Measurements from ENCODE around the gene POU3F1. TPM values are rescaled to one million over a fixed set of nuclear protein-coding genes. Genes with fewer than 3 reads are reported as not detected.

The POU3F1 gene
- total and polyA plus RNA-seq, 10 of the 15 experiments (the other 5 are each of a cell fraction or from before 2014, with no cell fraction given), result 0.04 to 0.53 (median 0.10) TPM; not detected in 3

DNA sequence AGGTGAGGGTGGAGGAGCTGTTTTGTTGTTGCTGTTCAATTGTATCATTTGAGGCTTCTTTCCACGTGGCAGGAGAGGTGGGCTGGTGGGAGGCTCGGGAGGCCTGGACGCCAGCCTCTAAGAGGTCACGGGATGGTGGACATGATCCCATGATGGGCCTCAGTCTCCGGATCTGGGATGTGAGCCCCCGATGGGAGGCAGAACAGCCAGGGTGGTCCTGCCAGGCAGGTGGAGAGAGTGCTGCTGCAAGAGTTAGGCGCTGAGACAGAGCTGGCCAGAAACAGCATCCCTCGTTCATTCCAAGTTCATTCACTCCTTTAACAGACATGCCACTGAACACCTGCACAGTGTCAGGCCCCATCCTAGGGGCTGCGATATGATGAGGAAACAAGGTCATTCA is 41.1 kb upstream of the POU3F1 start:
- ChIA-PET SMC1A (ENCODE audit: uncharacterized antibody, unreplicated experiment) (interaction anchor here (1.6 to 1.7 kb wide), 2 partner anchors 16 to 20 kb away, joined by 3 to 5 read pairs; no protein-coding TSS in a partner anchor), CTCF (interaction anchor here (0.9 to 3.5 kb wide), 3 partner anchors 16 to 500 kb away, joined by 3 to 10 read pairs (median 3); no protein-coding TSS in a partner anchor), RAD21 (ENCODE audit: unreplicated experiment) (interaction anchor here (1.1 kb wide), 1 partner anchor 15 kb away, joined by 4 read pairs; no protein-coding TSS in a partner anchor), POLR2A (interaction anchor here (1.2 kb wide), 1 partner anchor 10 kb away, joined by 3 read pairs; no protein-coding TSS in a partner anchor)
- Histone ChIP-seq H4K20me1 (ENCODE audit: control insufficient read depth, insufficient read depth) (no peaks in the 10 kb centered on the region), H3K27ac (ENCODE audit: control insufficient read depth, insufficient read depth) (no peak overlapping the region), H3K27me3 (replicated peaks in 1 of 2; ENCODE audit: control insufficient read depth in 2 of 2, insufficient read depth in 2 of 2, low read length in 1 of 2) (no peaks in the 10 kb centered on the region), H3K4me3 (no peak overlapping the region), H3K9me3 (replicated peaks; ENCODE audit: control insufficient read depth, insufficient read depth, low read length) (no peaks in the 10 kb centered on the region), H3K9ac (ENCODE audit: control insufficient read depth, insufficient read depth, low read length) (no peak overlapping the region), H3K4me1 (ENCODE audit: control insufficient read depth, insufficient read depth, low read length) (no peaks in the 10 kb centered on the region), H2AFZ (ENCODE audit: control insufficient read depth, low read depth, low read length) (no peak overlapping the region), H3K79me2 (ENCODE audit: control insufficient read depth, insufficient read depth, low read length) (no peaks in the 10 kb centered on the region), H3K36me3 (ENCODE audit: control insufficient read depth in 2 of 2, insufficient read depth in 2 of 2, low read length in 1 of 2) (no peaks in the 10 kb centered on the region), H3K4me2 (ENCODE audit: control insufficient read depth, insufficient read depth) (no peak overlapping the region)
- intact Hi-C loops (cut with micrococcal nuclease; ENCODE audit: unreplicated experiment) (no loop called here), in situ Hi-C loops (cut with MboI) (no loop called here)
- TF ChIP-seq POLR2A (IDR thresholded peaks at IDR 0.05; ENCODE audit: low read depth, low read length), result no peak
- TF ChIP-seq PAX8 (IDR thresholded peaks at IDR 0.05), result no peak
- no peak for TF ChIP-seq NFYB (IDR thresholded peaks at IDR 0.05; ENCODE audit: insufficient read depth, low read depth, low read length)
- TF ChIP-seq SPI1 (IDR thresholded peaks at IDR 0.05; ENCODE audit: borderline replicate concordance, insufficient read depth, low read depth, low read length), result no peak
- no peak for TF ChIP-seq TARDBP (IDR thresholded peaks at IDR 0.05; ENCODE audit: borderline replicate concordance)
- TF ChIP-seq ZNF622 (IDR thresholded peaks at IDR 0.05), result no peak
- TF ChIP-seq CREB1 (IDR thresholded peaks at IDR 0.05; ENCODE audit: low read depth), result no peak
- no peak for TF ChIP-seq TCF7 (IDR thresholded peaks at IDR 0.05; ENCODE audit: borderline replicate concordance)
- TF ChIP-seq ATF3 (IDR thresholded peaks at IDR 0.05; ENCODE audit: borderline replicate concordance, extremely low read depth, low read depth, low read length), result no peak
- TF ChIP-seq SREBF1 (IDR thresholded peaks at IDR 0.05; ENCODE audit: low read length), result no peak
- TF ChIP-seq SIX5 (IDR thresholded peaks at IDR 0.05; ENCODE audit: low read depth, low read length, severe bottlenecking), result no peak
- no peak for TF ChIP-seq IKZF2 (IDR thresholded peaks at IDR 0.05)
- no peak for TF ChIP-seq MXI1 (IDR thresholded peaks at IDR 0.05; ENCODE audit: low read depth, low read length)
- TF ChIP-seq ZZZ3 (IDR thresholded peaks at IDR 0.05; ENCODE audit: control insufficient read depth, insufficient read length, low read depth), result no peak
- TF ChIP-seq, protein P1, sequence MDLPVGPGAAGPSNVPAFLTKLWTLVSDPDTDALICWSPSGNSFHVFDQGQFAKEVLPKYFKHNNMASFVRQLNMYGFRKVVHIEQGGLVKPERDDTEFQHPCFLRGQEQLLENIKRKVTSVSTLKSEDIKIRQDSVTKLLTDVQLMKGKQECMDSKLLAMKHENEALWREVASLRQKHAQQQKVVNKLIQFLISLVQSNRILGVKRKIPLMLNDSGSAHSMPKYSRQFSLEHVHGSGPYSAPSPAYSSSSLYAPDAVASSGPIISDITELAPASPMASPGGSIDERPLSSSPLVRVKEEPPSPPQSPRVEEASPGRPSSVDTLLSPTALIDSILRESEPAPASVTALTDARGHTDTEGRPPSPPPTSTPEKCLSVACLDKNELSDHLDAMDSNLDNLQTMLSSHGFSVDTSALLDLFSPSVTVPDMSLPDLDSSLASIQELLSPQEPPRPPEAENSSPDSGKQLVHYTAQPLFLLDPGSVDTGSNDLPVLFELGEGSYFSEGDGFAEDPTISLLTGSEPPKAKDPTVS (IDR thresholded peaks at IDR 0.05; ENCODE audit: low read depth, low read length), result no peak
- no peak for TF ChIP-seq RUNX3 (IDR thresholded peaks at IDR 0.05; ENCODE audit: low read length)
- DNase-seq (ENCODE audit: low read depth, low spot score) (no peak), FAIRE-seq (no peak), ATAC-seq (no peak)
- WGBS (ENCODE audit: insufficient coverage, insufficient replicate concordance, low lambda C conversion rate, missing lambda C conversion rate), result 51% methylated on average over 8 of the region's 9 CpGs
- BruUV-seq (replicated peaks), result no TSS peak

Measured in GM12878 (cell line).